ENCODE measurements around the gene PTPRM.

DNA sequence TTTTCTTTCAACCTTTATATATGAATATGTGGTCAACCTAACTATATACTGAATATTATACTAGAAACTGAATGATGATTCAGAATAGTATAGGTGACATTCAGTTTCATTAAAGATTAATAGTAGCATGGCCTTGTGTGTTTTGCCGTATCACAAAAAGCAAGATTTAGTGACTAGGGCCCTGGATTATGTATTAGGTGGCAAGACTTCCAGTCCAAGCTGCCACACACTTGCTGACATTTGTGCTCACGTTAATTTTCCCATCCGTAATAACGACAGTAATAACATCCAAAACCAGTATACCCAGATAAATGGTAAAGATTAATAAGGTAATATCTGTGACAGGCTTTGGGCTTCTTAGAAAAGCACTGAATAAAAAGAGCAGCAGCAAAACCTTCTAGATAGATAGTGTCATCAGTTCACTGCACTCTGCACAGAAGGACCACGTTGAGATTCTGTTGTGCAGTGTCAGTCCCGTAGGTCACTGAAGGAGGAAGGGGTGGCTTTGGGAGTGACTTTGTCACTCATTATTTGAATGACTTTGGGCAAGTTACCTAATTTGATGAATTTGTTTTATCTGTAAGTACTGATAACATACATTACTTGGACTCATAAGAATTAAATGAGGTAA is 451.7 kb downstream of the PTPRM start:
- no peak for TF ChIP-seq POLR2A (IDR thresholded peaks at IDR 0.05; ENCODE audit: low read depth, low read length)
- no peak for TF ChIP-seq TAF1 (IDR thresholded peaks at IDR 0.05; ENCODE audit: borderline replicate concordance, low read depth, low read length)

Measured in GM12892 (cell line).